Stimulated activated CD4-positive, alpha-beta T cell treated with anti-CD3 and anti-CD28 coated beads, Interleukin-15, amount 100 ng/mL, for 1 hour (primary cell): ENCODE results near the gene NF1.
"Not testable (repeated sequence)": the region's sequence is repeated elsewhere in the genome, so short reads cannot be mapped to it uniquely, and the experiment has no call there.

Experiments used
- DNase-seq, 2 donors: peaks; one replicate each; pipeline ENCODE4 v3.0.0-alpha.2; 2020; ENCODE audit warnings: low read depth in 1 of 2, low spot score in 1 of 2

Gene NF1

DNA sequence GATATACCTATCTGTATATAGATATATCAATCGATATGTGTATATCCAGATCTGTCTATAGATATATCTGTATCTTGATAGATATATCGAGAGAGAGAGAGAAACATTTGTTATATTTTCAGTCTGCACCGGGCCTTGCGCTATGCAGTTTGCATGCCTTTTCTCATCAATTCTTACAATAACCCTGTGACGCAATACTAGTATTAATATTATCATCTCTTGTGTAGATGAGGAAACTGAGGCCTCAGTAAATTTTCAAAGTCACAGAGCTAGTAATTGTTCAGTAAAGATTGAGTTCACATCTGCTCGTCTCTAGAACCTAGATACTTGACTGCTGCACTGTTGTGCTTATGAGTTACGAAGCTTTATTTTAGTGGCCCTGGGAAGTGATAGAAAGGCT is 77.6 kb downstream of the NF1 start:
- DNase-seq, result no peak

- no peak for DNase-seq
These were observed 79.4 kb downstream of the NF1 start for GRCh38 chr17:31174215-31174614.

DNA sequence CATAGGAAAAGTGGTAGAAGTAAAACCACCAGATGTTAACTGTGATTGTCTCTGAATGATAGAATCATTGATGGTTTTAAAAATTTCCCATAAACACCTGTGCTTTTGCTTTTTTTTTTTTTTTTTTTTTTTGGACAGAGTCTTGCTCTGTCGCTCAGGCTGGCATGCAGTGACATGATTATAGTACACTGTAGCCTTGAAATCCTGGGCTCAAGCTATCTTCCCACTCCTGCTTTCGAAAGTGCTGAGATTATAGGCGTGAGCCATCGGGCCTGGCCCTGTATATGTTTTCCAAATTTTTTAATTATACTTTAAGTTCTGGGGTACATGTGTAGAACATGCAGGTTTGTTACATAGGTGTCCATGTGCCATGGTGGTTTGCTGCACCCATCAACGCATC is 80.5 kb downstream of the NF1 start:
- DNase-seq, result no peak

GRCh38 chr17:31176143-31176542 is 81.4 kb downstream of the NF1 start:
- DNase-seq, result not testable (repeated sequence)

GRCh38 chr17:31178951-31179350 is 84.2 kb downstream of the NF1 start:
- DNase-seq, result not testable (repeated sequence)

- DNase-seq, result no peak
These were observed 100.5 kb downstream of the NF1 start for GRCh38 chr17:31195305-31195704.

DNA sequence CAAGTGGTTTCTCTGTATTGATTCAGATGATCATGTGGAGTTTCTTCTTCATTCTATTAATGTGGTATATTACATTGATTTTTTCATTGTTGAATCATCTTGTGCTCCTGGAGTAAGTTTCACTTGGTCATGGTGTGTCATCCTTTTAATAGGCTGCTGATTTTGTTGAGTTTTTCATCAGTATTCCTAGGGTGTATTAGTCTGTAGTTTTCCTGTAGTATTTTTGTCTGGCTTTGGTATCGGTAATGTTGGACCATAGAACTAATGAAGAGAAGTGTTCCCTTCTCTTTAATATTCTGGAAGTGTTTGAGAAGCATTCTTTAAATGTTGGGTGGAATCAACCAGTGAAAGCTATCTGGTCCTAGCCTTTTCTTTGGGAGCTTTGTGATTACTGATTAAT is 103.2 kb downstream of the NF1 start:
- DNase-seq, result no peak

- DNase-seq, result not testable (repeated sequence)
These were observed 103.9 kb downstream of the NF1 start for GRCh38 chr17:31198666-31199065.

- no peak for DNase-seq
These were observed 105.5 kb downstream of the NF1 start for GRCh38 chr17:31200287-31200686.

GRCh38 chr17:31202968-31203367 is 108.2 kb downstream of the NF1 start:
- DNase-seq, result no peak

DNA sequence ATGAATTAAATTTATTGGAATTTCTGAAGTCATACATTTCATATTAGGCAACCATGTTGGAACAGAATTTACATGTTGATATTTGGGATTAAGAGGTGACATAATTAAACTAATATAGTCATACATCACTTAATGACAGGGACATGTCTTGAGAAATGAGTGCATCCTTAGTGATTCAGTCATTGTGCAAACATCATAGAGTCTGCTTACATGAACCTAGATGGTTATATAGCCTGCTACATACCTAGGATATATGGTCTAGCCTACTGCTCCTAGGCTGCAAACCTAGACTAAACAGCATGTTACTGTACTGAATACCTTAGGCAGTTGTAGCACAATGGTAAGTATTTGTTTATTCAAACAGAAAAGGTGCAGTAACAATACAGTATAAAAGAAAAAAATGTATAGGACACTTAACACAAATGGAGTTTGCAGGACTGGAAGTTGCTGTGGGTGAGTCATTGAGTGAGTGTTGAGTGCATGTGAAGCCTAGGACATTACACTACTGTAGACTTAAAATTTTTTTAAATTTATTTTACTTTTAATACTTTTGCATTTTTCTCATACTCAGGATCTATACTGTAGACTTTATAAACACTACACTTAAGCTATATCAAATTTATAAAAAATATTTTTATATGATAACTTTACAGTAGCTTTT is 116.7 kb downstream of the NF1 start:
- no peak for DNase-seq

- no peak for DNase-seq
These were observed 121.4 kb downstream of the NF1 start for GRCh38 chr17:31216031-31216751.

DNA sequence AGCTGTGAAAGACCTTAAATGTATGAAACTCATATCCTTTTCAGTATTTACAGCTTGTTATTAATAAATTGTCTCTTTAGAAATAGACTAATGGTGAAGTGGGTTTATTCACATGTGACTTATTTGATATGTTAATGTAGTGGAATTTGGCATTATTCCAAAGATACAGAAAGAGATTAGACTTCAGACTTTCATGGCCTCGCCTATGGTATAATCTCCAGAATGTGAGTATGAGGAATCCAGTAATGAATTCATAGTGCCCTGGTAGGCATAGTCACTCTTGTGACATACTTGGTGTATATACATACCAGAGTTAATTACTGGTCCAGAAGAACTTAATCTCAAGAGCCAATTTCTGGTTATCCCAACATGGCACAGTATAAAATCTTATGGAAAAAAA is 129.6 kb downstream of the NF1 start:
- DNase-seq, result no peak

DNA sequence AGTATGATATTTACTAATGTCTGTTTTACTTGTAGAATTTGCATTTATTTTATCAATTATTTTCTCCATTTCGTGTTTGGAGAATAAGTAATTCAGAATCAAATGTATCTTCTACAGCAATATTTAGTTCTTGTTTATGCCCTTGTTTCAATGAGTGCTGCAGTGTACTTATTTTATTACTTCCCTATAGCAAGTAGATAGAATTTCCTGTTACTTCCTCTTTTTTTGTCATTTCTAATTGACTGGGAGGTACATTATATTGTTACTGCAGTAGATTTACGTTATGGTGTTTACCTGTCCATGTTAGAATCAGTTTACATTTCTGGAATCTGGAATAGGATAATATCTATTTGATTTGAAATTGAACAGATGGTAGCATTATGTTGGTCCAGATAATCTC is 131.1 kb downstream of the NF1 start:
- DNase-seq, result no peak

- no peak for DNase-seq
These were observed 131.6 kb downstream of the NF1 start for GRCh38 chr17:31226373-31226772.

DNA sequence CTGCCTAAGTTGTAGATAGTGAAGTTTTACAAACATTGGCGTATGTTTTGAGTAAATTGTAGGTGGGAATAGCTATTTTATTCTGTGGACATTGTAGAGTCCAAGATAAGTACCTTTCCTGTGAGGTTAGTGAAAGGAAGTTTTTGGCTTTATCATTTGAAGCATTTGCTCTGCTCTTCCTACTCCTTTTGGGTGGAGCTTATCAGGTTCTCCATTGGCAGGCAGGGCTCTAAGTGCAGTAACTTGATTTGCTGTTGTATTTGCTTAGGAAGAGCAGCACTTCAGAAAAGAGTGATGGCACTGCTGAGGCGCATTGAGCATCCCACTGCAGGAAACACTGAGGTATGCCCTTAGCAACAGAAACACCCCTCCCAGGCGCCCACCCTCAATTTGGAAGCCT is 132.2 kb downstream of the NF1 start:
- DNase-seq, result no peak

DNA sequence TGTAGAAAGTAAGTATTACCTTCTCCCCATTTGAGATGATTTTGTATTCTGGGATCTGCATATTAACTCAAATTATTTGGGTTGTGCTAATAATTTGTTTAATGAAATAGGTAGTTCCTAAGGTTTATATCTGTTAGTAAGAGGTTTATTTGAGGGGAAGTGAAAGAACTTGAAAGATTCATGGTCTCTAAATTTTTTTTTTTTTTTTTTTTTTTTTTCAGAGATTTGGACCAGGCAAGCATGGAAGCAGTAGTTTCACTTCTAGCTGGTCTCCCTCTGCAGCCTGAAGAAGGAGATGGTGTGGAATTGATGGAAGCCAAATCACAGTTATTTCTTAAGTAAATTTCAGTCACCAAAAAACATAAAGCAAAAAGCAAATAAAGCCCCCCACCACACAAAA is 137.1 kb downstream of the NF1 start:
- no peak for DNase-seq

- no peak for DNase-seq
These were observed 140.3 kb downstream of the NF1 start for GRCh38 chr17:31235110-31235509.

GRCh38 chr17:31236137-31236536 is 141.4 kb downstream of the NF1 start:
- DNase-seq, result no peak

DNA sequence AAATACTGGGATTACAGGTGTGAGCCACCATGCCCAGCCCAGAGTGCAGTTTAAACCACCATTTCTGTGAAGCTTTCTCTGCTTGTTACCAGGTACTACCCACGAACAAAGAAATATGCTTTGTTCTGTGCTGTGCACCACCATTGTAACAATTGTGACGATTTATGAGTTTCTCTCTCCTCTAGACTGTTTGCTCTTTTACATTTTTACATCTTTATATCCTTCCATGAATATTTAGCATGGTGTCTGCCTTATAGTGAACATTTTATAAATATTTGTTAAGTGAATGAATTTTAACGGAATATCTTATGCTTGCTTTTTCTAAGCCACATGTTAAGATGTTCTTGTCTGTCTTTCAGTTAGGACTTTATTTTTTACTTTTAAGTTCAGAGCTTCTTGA is 141.9 kb downstream of the NF1 start:
- DNase-seq, result no peak

DNA sequence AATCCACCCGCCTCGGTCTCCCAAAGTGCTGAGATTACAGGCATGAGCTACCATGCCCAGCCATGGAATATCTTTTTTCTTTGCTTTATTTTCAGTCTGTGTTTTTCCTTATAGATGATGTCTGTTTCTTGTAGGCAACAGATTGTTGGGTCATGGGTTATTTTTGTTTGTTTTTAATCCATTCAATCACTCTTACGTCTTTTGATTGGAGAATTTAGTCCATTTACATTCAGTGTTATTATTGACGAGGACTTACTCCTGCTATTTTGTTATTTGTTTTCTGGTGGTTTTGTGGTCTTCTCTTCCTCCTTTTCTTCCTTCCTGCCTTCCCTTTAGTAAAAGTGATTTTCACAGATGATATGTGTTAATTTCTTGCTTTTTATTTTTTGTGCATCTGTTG is 146.3 kb downstream of the NF1 start:
- DNase-seq, result no peak

- no peak for DNase-seq
These were observed 154.4 kb downstream of the NF1 start for GRCh38 chr17:31248986-31249834.
